ENCODE data around the gene PKDREJ.
"Not testable (repeated sequence)": the region's sequence is repeated elsewhere in the genome, so short reads cannot be mapped to it uniquely, and the experiment has no call there.

- not testable (repeated sequence) for TF ChIP-seq POLR2AphosphoS5, POLR2A, EP300 (IDR thresholded peaks at IDR 0.05)
Observed at GRCh38 chr22:46264520-46264919, 1.4 kb upstream of the PKDREJ start.
